Liver (tissue), 9 donors: Measurements from ENCODE around the gene SAMD14. TPM values are rescaled to one million over a fixed set of nuclear protein-coding genes. Genes with fewer than 3 reads are reported as not detected.

Experiments used
- DNase-seq: peaks from one replicate; pipeline ENCODE4 v3.0.0-alpha.2; 2017; ENCODE audit warnings: low spot score
- H3K27ac ChIP-seq, 2 donors: one replicate each; pipeline ENCODE4 v1.7.0; 2013; ENCODE audit warnings: inconsistent platforms in 2 of 2, low read length in 2 of 2, control low read depth in 1 of 2, low read depth in 1 of 2, mild to moderate bottlenecking in 1 of 2
- H3K27me3 ChIP-seq, 4 donors: one replicate each; pipeline versions ENCODE4 v1.6.1 to v1.7.0; 2013; ENCODE audit warnings: low read length in 3 of 4, inconsistent platforms in 1 of 4, mild to moderate bottlenecking in 1 of 4, moderate library complexity in 1 of 4; ENCODE audit not compliant: control insufficient read depth in 4 of 4, insufficient read depth in 4 of 4
- H3K36me3 ChIP-seq, 4 donors: one replicate each; pipeline versions ENCODE4 v1.6.1 to v1.7.0; 2013; ENCODE audit warnings: low read length in 3 of 4, mild to moderate bottlenecking in 3 of 4, low read depth in 1 of 4, moderate library complexity in 1 of 4; ENCODE audit not compliant: control insufficient read depth in 4 of 4, insufficient read depth in 3 of 4
- H3K4me1 ChIP-seq, 4 donors: one replicate each; pipeline versions ENCODE4 v1.6.1 to v1.7.0; 2013; ENCODE audit warnings: low read length in 3 of 4, mild to moderate bottlenecking in 3 of 4, moderate library complexity in 1 of 4; ENCODE audit not compliant: control insufficient read depth in 4 of 4, insufficient read depth in 4 of 4
- H3K4me3 ChIP-seq, 3 donors: one replicate each; pipeline versions ENCODE4 v1.6.1 to v1.7.0; 2013; ENCODE audit warnings: low read length in 3 of 3, control low read depth in 1 of 3, low read depth in 1 of 3, mild to moderate bottlenecking in 1 of 3
- H3K9ac ChIP-seq, 2 donors: one replicate each; pipeline ENCODE4 v1.7.0; 2013; ENCODE audit warnings: low read length in 2 of 2, mild to moderate bottlenecking in 2 of 2, moderate library complexity in 2 of 2, control low read depth in 1 of 2, low read depth in 1 of 2
- H3K9me3 ChIP-seq, 4 donors: one replicate each; pipeline versions ENCODE4 v1.6.1 to v1.7.0; 2013; ENCODE audit warnings: low read length in 3 of 4; ENCODE audit not compliant: control insufficient read depth in 4 of 4
- CTCF ChIP-seq: fragments of 150-350 bp; IDR thresholded peaks from 2 replicates; pipeline ENCODE4 v1.5.1; 2017; ENCODE audit warnings: improper control_type of control experiment, low read depth, low read length; ENCODE audit not compliant: missing input control
- EGR1 ChIP-seq, 2 donors: IDR thresholded peaks; 2 replicates each; pipeline ENCODE4 v1.6.1; 2016 to 2018; ENCODE audit warnings: antibody characterized with exemption in 2 of 2, low read depth in 2 of 2
- FOXA1 ChIP-seq: IDR thresholded peaks from 2 replicates; pipeline ENCODE4 v1.6.1; 2016; ENCODE audit warnings: antibody characterized with exemption
- FOXA2 ChIP-seq: IDR thresholded peaks from 2 replicates; pipeline ENCODE4 v1.6.1; 2016; ENCODE audit warnings: antibody characterized with exemption
- HNF4A ChIP-seq, 2 donors: conservative IDR thresholded peaks; 2 replicates each; pipeline ENCODE4 v1.6.1; 2016; ENCODE audit warnings: antibody characterized with exemption in 2 of 2, mild to moderate bottlenecking in 2 of 2
- HNF4G ChIP-seq: IDR thresholded peaks from 2 replicates; pipeline ENCODE4 v1.6.1; 2016; ENCODE audit warnings: antibody characterized with exemption
- JUND ChIP-seq, 2 donors: IDR thresholded peaks; 2 replicates each; pipeline ENCODE4 v1.6.1; 2016; ENCODE audit warnings: antibody characterized with exemption in 2 of 2
- NR2F2 ChIP-seq: IDR thresholded peaks from 2 replicates; pipeline ENCODE4 v1.6.1; 2016; ENCODE audit warnings: antibody characterized with exemption
- RAD21 ChIP-seq, 2 donors: IDR thresholded peaks; 2 replicates each; pipeline ENCODE4 v1.6.1; 2016; ENCODE audit warnings: antibody characterized with exemption in 2 of 2, mild to moderate bottlenecking in 2 of 2
- RXRA ChIP-seq, 2 donors: IDR thresholded peaks; 2 replicates each; pipeline ENCODE4 v1.6.1; 2017 to 2018; ENCODE audit warnings: antibody characterized with exemption in 2 of 2, mild to moderate bottlenecking in 1 of 2
- TAF1 ChIP-seq: conservative IDR thresholded peaks from 2 replicates; pipeline ENCODE4 v1.6.1; 2016; ENCODE audit warnings: antibody characterized with exemption, mild to moderate bottlenecking
- WGBS: extraction: QIAGEN DNeasy Blood & Tissue Kit; methylation state at CpG from one replicate; pipeline ENCODE4 v1.1.7; 2013; 5-methylcytosine and 5-hydroxymethylcytosine counted together
- polyA plus RNA-seq, 2 donors: library from polyadenylated mRNA; stranded (reverse) in 1 of 2; unstranded in 1 of 2; fragments of 200-250 nt in 1 of 2; fragments of >200 nt in 1 of 2; fragmentation: Nextera tagmentation in 1 of 2; extraction: Ambion mirVana in 1 of 2; gene quantifications; one replicate each; pipeline versions ENCODE4 v1.2.1 to v1.2.3, GENCODE V29; 2013 to 2015
- total RNA-seq, 2 donors: library from RNA; depleted of rRNA; stranded (reverse); fragments of >200 nt; gene quantifications; one replicate each; pipeline ENCODE4 v1.2.3, GENCODE V29; 2014
- TF ChIP-seq, protein P1 (sequence below): IDR thresholded peaks from 2 replicates; pipeline ENCODE4 v1.6.1; 2016; ENCODE audit warnings: antibody characterized with exemption
- TF ChIP-seq, protein P2 (sequence below): IDR thresholded peaks from 2 replicates; pipeline ENCODE4 v1.6.1; 2016; ENCODE audit warnings: antibody characterized with exemption
- donor health status: healthy.
- donor health status: healthy.
- donor health status: healthy.
- donor health status: healthy.
- donor health status: healthy.

Gene SAMD14
- total and polyA plus RNA-seq, 4 donors: 0.50 to 0.84 (median 0.67) TPM; not detected in 1

GRCh38 chr17:50144355-50144754, 14.4 kb upstream of the SAMD14 start:
- no peak for DNase-seq
- no peak overlapping the region for H3K27ac ChIP-seq
- no peak overlapping the region for H3K9ac ChIP-seq
- H3K4me3 ChIP-seq: no peak overlapping the region
- no peaks in the 10 kb centered on the region for H3K9me3 ChIP-seq
- TF ChIP-seq, protein P1, sequence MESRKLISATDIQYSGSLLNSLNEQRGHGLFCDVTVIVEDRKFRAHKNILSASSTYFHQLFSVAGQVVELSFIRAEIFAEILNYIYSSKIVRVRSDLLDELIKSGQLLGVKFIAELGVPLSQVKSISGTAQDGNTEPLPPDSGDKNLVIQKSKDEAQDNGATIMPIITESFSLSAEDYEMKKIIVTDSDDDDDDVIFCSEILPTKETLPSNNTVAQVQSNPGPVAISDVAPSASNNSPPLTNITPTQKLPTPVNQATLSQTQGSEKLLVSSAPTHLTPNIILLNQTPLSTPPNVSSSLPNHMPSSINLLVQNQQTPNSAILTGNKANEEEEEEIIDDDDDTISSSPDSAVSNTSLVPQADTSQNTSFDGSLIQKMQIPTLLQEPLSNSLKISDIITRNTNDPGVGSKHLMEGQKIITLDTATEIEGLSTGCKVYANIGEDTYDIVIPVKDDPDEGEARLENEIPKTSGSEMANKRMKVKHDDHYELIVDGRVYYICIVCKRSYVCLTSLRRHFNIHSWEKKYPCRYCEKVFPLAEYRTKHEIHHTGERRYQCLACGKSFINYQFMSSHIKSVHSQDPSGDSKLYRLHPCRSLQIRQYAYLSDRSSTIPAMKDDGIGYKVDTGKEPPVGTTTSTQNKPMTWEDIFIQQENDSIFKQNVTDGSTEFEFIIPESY: no peak
- TF ChIP-seq RXRA (IDR thresholded peaks at IDR 0.05): no peak
- no peak for TF ChIP-seq EGR1 (IDR thresholded peaks at IDR 0.05; ENCODE audit: low read depth in 2 of 2)
- TF ChIP-seq, protein P2, sequence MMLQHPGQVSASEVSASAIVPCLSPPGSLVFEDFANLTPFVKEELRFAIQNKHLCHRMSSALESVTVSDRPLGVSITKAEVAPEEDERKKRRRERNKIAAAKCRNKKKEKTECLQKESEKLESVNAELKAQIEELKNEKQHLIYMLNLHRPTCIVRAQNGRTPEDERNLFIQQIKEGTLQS: no peak
- no peak for TF ChIP-seq HNF4G
- TF ChIP-seq HNF4A (conservative IDR thresholded peaks at IDR 0.05): no peak
- TF ChIP-seq RAD21 (IDR thresholded peaks at IDR 0.05): no peak
- no peak for TF ChIP-seq NR2F2
- TF ChIP-seq JUND (IDR thresholded peaks at IDR 0.05): no peak
- TF ChIP-seq TAF1: no peak
- no peak for TF ChIP-seq CTCF
- WGBS: 87% methylated on average over 6 of the region's 6 CpGs
- H3K4me1 ChIP-seq: peaks cover 26 to 58% (median 52%) of the 10 kb centered on the region in 4 donors
- no peaks in the 10 kb centered on the region for H3K27me3 ChIP-seq
- H3K36me3 ChIP-seq: peaks cover 3 to 11% (median 6%) of the 10 kb centered on the region in 4 donors

DNA sequence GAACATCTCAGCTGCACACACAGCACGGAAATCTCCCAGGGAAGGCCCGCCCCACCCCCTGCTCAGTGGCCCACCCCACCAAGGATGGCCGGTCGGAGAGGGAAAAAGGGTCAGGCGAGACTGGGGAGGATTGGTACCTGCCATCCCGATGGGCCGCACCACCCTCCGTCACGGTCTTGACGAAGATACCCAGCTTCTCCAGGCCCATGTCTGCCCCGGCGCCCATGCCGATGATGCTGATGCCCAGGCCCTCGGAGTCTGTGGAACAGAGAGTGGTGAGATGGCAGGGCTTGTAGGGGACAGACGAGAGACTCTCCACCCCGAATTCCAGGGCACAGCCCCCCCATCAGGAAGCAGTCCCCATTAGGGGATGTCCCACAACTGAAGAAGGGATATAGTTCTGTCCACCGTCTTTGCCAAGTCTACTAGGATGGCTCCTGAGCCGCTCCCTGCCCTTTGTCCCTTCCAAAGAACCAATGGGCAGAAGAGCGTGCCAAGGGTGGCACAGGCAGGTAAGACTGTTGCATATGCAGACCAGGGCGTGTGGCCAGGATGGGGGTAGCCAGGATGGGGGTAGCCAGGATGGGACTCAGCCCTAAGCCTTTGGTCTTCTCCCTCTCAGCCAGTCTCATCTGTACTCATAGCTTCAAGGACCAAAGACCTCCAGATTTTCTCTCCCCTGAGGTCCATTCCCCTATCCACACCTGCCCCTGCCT, 13.7 kb upstream of the SAMD14 start:
- H3K4me3 ChIP-seq: no peak overlapping the region
- no peaks in the 10 kb centered on the region for H3K9me3 ChIP-seq
- peaks cover 6 to 16% (median 13%) of the 10 kb centered on the region in 4 donors for H3K36me3 ChIP-seq
- no peak for TF ChIP-seq EGR1 (IDR thresholded peaks at IDR 0.05; ENCODE audit: low read depth in 2 of 2)
- no peak for TF ChIP-seq HNF4G
- no peak for TF ChIP-seq RXRA (IDR thresholded peaks at IDR 0.05)
- peak in 1 of 2 donors; percentile 26 for TF ChIP-seq HNF4A (conservative IDR thresholded peaks at IDR 0.05)
- peaks cover 26 to 57% (median 52%) of the 10 kb centered on the region in 4 donors for H3K4me1 ChIP-seq
- DNase-seq: no peak
- WGBS: 90% methylated on average over 20 of the region's 20 CpGs
- no peaks in the 10 kb centered on the region for H3K27me3 ChIP-seq
- no peak overlapping the region for H3K9ac ChIP-seq
- H3K27ac ChIP-seq: no peak overlapping the region

DNA sequence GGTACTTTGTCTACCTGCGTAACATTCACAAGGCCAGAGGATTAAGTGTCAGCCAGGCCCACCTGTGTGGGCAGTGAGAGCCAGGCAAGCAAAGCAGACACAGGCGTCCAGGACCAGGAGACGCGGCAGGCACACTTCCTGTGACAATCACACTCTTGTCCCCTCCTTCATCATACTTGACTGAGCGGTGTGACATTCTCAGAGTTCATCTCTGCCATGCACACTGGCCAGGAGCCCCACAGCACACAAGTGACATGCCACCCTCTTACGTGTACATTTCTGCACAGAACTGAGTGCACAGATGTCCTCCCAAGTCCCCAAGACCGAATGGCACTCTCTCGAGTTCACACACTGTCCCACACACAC, 11.8 kb upstream of the SAMD14 start:
- Histone ChIP-seq H3K9ac (no peak overlapping the region), H3K27ac (no peak overlapping the region), H3K9me3 (no peaks in the 10 kb centered on the region), H3K4me1 (peaks cover 19 to 39% (median 34%) of the 10 kb centered on the region in 4 donors), H3K4me3 (no peak overlapping the region), H3K36me3 (peaks cover 6 to 26% (median 23%) of the 10 kb centered on the region in 4 donors), H3K27me3 (no peaks in the 10 kb centered on the region)
- no peak for DNase-seq
- 78% methylated on average over 8 of the region's 8 CpGs for WGBS
- TF ChIP-seq HNF4A (conservative IDR thresholded peaks at IDR 0.05): no peak
- no peak for TF ChIP-seq FOXA1
- TF ChIP-seq FOXA2: no peak
- TF ChIP-seq JUND (IDR thresholded peaks at IDR 0.05): no peak
- no peak for TF ChIP-seq RAD21 (IDR thresholded peaks at IDR 0.05)
- no peak for TF ChIP-seq CTCF
